Measurements from ENCODE around the gene PRELID3B.

Gene PRELID3B

GRCh38 chr20:59010995-59011873 is 31.4 kb downstream of the PRELID3B start:
- DNase-seq (ENCODE audit: low read depth in 1 of 2, low spot score in 1 of 2): no peak

DNA sequence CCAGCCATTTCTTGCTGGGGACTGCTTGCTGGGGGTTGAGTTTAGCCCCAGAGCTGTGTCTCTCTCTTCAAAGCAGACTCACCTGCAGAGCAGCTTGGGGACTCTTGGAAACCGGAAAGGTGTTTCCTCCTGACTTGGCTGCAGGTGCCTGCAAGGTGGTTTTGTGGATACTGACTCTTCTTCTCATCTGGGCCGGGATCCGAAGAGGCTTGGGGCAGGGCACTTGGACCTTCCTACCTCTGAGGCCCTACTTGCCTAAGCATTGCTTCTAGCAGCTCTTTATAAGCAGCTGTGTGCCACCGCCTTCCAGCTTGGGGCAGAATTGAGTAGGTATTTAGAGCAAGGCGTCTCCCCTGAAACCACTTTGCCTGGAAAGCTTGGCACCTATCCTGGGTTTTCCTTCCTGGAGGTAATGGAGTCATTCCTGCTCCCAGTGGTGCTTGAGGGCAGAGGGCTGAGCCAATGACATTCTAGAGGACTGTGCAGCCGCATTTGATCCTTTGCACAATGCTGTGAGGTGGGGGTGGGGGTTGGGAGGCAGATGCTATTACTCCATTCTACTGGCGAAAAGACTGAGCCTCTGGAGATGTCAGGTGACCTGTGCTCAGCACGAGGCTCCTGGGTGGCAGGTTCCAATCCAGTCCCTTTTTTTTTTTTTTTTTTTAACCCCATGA is 32.1 kb downstream of the PRELID3B start:
- no peak for DNase-seq (ENCODE audit: low read depth in 1 of 2, low spot score in 1 of 2)

DNA sequence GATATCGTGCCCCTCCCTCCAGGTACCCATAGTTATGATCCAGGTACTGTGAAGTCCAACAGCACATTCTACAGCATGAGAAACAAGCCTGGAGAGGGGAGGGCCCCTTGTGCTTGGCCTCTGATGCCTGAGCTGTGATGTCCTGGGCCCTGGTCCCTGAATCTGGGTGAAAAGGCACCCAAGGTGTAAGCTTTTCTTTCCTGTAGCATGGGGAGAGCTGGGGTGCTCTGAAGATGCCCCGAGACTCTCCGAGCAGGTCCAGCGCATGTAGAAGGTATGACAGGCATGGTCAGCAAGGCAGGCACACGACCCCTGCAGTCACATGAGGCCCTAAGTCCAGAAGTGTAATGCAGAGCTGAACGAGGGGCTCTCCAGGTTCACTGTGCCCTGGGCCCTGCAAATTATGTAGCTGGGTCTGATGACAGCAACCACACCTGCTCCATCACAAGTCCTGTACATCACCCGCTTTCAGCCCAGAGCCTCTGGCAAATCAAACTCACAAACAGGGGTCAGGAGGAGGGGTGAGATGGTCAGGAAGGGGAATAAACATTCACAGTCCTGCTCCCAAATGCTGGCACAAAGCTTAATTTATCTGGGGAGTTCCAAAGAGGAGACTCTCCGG is 33.8 kb downstream of the PRELID3B start:
- DNase-seq (ENCODE audit: low read depth in 1 of 2, low spot score in 1 of 2): no peak

- DNase-seq (ENCODE audit: low read depth in 1 of 2, low spot score in 1 of 2): no peak
Measured at GRCh38 chr20:59007665-59008511, 34.7 kb downstream of the PRELID3B start.

GRCh38 chr20:59006864-59007664 is 35.5 kb downstream of the PRELID3B start, which contains the start of gene CTSZ:
Gene CTSZ, minus strand, starts transcription at chr20:59007254. Its CDS starts 126 bp downstream, at chr20:59007128.
- DNase-seq (ENCODE audit: low read depth in 1 of 2, low spot score in 1 of 2): peak in 1 of 2 donors; percentile 42

- DNase-seq (ENCODE audit: low read depth in 1 of 2, low spot score in 1 of 2): no peak
Measured at GRCh38 chr20:59006167-59006863, 36.3 kb downstream of the PRELID3B start.

DNA sequence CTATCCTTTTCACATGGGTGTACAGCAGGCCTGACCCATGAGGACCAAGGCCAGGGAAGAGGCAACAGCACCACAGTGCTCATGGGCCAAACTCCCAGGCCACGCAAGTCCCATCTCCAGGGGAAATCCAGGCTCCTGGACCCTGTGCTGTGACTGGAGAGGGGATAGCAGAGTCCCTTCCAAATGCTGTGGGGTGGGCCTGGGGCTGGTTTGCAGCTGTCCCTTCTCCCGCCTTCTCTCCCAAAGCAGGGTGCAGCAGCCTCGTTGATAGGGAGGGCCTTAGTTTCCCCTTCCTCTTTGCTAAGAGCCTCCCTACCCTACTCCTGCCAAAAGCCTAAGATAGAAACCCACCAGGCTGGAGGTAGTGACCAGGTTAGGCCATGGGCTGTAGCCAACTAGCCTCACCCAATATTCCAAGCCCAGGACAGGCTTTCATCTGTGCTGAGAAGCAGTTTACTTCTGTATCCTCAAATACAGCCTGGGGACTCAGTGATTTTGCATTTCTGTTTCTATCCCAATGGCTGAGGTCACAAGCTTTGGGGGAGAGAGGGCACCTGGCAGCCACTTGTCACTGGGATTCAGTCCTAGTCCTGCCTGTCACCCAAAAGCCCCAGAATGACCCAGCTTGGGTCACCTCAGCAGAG is 36.9 kb downstream of the PRELID3B start:
- no peak for DNase-seq (ENCODE audit: low read depth in 1 of 2, low spot score in 1 of 2)

- no peak for DNase-seq (ENCODE audit: low read depth in 1 of 2, low spot score in 1 of 2)
Measured at GRCh38 chr20:59004763-59005522, 37.6 kb downstream of the PRELID3B start.

- peak in 1 of 2 donors; percentile 37 for DNase-seq (ENCODE audit: low read depth in 1 of 2, low spot score in 1 of 2)
Measured at GRCh38 chr20:59004493-59004762, 38.2 kb downstream of the PRELID3B start.

DNA sequence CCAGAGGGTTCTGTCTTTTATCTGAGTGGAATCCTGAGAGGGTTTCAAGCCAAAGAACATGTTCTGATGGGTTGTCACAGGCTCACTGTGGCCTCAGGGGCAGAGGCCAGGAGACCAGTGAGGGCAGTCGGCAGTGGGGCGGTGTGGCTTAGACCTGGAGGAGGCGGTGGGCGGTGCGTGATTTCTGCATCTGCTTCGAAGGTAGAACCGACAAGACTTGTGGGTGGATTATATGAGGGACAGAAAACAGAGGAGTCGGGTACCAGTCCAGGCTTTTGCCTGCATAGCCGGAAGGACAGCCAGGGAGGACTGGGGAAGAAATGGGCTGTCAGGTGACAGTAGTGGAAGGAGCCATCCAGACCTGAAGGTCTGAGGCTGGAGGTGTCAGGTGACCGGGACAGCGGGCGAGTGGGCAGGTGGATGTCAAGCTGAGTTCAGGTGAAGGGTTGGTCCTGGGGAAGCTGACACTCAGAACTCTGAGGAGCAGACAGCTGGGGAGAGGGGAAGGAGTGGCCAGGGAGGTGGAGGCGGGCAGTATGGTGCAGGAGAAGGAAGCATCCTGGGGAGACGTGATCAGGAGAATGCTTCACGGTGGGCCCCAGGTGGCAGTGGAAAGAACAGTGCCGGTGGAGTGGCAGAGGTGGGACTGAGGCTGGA is 38.6 kb downstream of the PRELID3B start:
- DNase-seq (ENCODE audit: low read depth in 1 of 2, low spot score in 1 of 2): no peak

DNA sequence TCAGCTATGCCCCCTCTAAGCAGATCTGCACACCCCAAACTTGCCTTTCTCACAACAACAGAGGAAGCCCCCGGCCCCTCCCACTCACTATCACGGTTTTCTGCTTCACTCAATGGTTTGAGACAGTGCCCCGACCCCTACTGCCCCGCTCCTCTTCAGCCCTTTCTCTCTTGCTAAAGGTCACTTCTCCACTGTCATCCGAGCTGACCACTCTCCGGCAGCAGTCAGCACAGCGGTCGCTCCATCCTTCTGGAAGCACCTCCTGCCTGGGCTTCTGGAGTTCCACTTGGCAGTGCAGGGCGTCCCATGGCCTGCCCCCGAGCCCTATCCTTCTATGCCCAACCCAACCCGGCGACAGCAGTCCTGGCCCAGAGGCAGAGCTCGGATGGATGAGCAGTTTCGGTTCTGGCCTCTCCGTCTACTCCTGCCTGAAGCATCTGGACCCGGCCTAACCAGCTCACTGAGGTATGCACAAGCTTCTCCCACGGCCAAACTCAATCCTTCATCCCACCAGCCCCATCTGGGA is 39.6 kb downstream of the PRELID3B start:
- no peak for DNase-seq (ENCODE audit: low read depth in 1 of 2, low spot score in 1 of 2)

DNA sequence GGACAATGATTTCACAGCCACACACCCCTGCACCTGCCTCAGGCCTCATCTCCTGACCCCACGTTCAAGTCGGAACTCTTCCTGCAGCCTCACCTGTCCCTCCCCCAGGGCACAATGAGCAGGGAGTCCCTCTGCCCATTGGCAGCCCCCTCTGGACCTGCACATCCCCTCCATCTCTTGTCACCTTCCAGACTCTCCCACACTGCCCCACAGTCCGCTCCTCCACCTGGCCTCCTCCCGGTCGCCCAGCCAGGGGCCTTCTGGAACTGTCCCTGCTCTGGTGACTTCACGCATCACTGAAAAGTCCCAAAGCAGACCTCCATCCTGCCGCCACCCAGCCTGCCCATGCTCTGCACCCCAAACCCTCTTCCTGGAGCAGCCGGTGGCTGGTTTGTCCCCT is 40.2 kb downstream of the PRELID3B start:
- no peak for DNase-seq (ENCODE audit: low read depth in 1 of 2, low spot score in 1 of 2)

DNA sequence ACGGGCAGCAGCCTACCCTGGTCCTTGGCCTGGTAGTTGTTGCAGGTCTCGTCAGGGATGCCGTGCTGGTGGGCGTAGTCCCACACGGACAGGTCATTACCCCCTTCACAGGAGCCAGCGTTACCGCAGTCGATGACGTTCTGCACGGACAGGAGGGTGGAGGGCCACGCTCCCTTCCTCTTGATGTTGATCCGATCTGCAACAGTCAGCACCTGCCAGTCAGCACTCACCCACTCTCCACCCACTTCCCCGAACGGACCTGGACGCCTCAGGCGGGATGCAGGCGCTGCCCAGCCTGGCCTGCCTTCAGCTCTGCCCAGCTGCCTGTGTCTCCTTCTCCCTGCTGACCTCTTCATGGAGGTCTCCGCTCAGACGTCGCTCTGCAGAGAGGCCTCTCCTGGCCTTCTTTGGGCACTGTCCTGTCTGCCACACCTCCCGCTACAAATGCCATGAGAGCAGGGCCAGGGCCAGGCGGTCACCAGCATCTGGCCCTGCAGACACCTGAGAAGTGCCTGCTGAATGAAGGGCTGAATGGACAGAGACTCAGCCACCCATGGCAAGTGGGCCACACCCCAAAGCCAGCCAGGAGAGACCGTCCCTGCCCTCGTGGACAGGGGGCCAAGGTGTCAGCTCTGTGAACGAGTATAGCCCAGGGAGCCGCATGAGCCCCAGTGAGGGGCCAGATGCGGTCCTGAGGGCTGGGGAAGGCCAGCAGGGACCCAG is 41.0 kb downstream of the PRELID3B start:
- no peak for DNase-seq (ENCODE audit: low read depth in 1 of 2, low spot score in 1 of 2)

DNA sequence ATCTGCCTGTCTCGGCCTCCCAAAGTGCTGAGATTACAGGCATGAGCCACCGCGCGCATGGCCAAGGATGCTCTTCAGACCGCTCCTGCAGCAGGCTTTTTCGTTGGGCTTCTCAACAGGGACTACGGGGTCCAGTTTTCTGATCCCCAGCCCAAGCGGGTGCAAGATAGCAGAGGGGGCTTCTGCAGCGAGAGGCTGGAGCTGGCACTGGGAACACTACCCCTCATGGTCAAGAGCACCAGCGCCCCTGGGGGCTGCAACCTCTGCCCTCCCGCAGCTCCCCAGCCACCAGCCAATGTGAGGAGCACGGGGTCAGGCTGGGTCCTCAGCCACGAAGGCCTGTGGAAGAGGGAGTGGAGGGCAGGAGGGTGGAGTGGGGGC is 41.5 kb downstream of the PRELID3B start:
- DNase-seq (ENCODE audit: low read depth in 1 of 2, low spot score in 1 of 2): no peak

DNA sequence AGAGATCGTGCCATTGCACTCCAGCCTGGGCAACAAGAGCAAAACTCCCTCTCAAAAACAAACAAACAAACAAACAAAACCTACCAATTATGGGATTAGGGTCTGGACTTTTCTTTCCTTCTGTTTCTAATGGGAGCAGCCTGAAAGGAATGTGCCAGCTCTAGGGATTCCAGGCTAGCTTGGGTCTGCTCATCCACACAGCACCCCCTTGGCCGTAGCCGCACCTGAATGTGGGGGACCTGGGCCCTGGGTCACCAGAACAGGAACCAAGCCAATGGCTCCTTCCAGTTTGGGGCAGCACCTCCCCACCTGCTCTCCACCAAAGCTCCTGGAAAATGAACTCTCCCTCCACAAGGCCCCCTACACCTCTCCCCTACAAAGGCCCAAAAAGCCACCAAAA is 42.3 kb downstream of the PRELID3B start:
- DNase-seq (ENCODE audit: low read depth in 1 of 2, low spot score in 1 of 2): no peak

- DNase-seq (ENCODE audit: low read depth in 1 of 2, low spot score in 1 of 2): no peak
Measured at GRCh38 chr20:58998656-58999055, 43.9 kb downstream of the PRELID3B start.

- no peak for DNase-seq (ENCODE audit: low read depth in 1 of 2, low spot score in 1 of 2)
Measured at GRCh38 chr20:58997141-58997770, 45.3 kb downstream of the PRELID3B start.
